ENCODE results near the gene CDIP1.

Gene CDIP1

DNA sequence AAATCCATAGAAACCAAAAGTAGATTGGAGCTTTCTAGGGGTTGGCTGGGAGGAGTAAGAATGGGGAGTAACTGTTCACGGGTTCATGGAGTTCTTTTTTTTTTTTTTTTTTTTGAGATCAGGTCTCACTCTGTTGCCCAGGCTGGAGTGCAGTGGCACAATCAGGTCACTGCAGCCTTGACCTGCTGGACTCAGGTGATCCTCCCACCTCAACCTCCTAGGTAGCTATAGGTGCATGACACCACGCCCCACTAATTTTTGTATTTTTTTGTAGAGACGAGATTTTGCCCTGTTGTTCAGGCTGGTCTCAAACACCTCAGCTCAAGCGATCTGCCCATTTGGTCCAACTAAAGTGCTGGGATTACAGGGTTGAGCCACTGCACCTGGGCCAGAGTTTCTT is 65.7 kb downstream of the CDIP1 start:
- DNase-seq (ENCODE audit: low read depth, low spot score): no peak
- Histone ChIP-seq H3K4me3 (ENCODE audit: insufficient read length, low read depth) (no peak overlapping the region), H3K9me3 (ENCODE audit: insufficient read depth, low read length) (peaks cover 10% of the 10 kb centered on the region; the same call in 1 of the 2 replicates), H3K9ac (ENCODE audit: insufficient read length, low read depth) (no peak overlapping the region), H3K27me3 (ENCODE audit: insufficient read depth, insufficient read length) (no peaks in the 10 kb centered on the region), H3K4me1 (ENCODE audit: insufficient read depth, insufficient read length) (no peaks in the 10 kb centered on the region), H3K36me3 (ENCODE audit: insufficient read depth, insufficient read length, low read length) (peaks cover 18% of the 10 kb centered on the region)
- no peak for TF ChIP-seq SUZ12 (IDR thresholded peaks at IDR 0.05; ENCODE audit: extremely low read depth, insufficient read depth, insufficient read length)

GRCh38 chr16:4471869-4472268 is 66.7 kb downstream of the CDIP1 start:
- peaks cover 10% of the 10 kb centered on the region; the same call in 1 of the 2 replicates for H3K9me3 ChIP-seq (ENCODE audit: insufficient read depth, low read length)
- no peak overlapping the region for H3K4me3 ChIP-seq (ENCODE audit: insufficient read length, low read depth)
- no peaks in the 10 kb centered on the region for H3K4me1 ChIP-seq (ENCODE audit: insufficient read depth, insufficient read length)
- H3K27me3 ChIP-seq (ENCODE audit: insufficient read depth, insufficient read length): no peaks in the 10 kb centered on the region
- no peak overlapping the region for H3K9ac ChIP-seq (ENCODE audit: insufficient read length, low read depth)
- peaks cover 27% of the 10 kb centered on the region for H3K36me3 ChIP-seq (ENCODE audit: insufficient read depth, insufficient read length, low read length)
- no peak for TF ChIP-seq ZNF274 (IDR thresholded peaks at IDR 0.05; ENCODE audit: low read depth, low read length)
- no peak for TF ChIP-seq SUZ12 (IDR thresholded peaks at IDR 0.05; ENCODE audit: extremely low read depth, insufficient read depth, insufficient read length)
- no peak for TF ChIP-seq YY1 (IDR thresholded peaks at IDR 0.05; ENCODE audit: insufficient read depth, insufficient read length)
- DNase-seq (ENCODE audit: low read depth, low spot score): no peak

DNA sequence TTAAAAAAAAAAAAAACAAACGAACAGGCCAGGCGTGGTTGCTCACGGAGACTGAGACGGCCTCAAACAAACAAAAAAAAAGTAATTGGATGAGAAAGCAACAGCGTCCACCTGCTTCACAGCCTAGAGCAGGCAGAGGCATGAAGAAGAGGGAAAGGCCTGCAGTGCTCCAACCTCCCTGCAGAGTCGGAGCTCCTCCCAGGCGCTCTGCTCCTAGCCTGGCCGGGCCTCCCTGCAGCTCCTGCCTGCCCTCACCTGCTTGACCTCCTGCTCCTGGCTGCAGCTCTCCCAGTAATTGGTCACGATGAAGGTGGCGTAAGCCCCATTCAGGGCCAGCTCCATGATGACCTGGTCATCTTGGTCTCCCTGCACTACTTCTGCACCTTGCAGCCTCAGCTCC is 69.6 kb downstream of the CDIP1 start:
- H3K9ac ChIP-seq (ENCODE audit: insufficient read length, low read depth): no peak overlapping the region
- no peaks in the 10 kb centered on the region for H3K27me3 ChIP-seq (ENCODE audit: insufficient read depth, insufficient read length)
- H3K4me3 ChIP-seq (ENCODE audit: insufficient read length, low read depth): no peak overlapping the region
- no peaks in the 10 kb centered on the region for H3K4me1 ChIP-seq (ENCODE audit: insufficient read depth, insufficient read length)
- TF ChIP-seq SUZ12 (IDR thresholded peaks at IDR 0.05; ENCODE audit: extremely low read depth, insufficient read depth, insufficient read length): no peak
- no peak for TF ChIP-seq YY1 (IDR thresholded peaks at IDR 0.05; ENCODE audit: insufficient read depth, insufficient read length)
- TF ChIP-seq ZNF274 (IDR thresholded peaks at IDR 0.05; ENCODE audit: low read depth, low read length): no peak
- no peak for DNase-seq (ENCODE audit: low read depth, low spot score)
- H3K9me3 ChIP-seq (ENCODE audit: insufficient read depth, low read length): no peaks in the 10 kb centered on the region
- peaks cover 52% of the 10 kb centered on the region for H3K36me3 ChIP-seq (ENCODE audit: insufficient read depth, insufficient read length, low read length)

DNA sequence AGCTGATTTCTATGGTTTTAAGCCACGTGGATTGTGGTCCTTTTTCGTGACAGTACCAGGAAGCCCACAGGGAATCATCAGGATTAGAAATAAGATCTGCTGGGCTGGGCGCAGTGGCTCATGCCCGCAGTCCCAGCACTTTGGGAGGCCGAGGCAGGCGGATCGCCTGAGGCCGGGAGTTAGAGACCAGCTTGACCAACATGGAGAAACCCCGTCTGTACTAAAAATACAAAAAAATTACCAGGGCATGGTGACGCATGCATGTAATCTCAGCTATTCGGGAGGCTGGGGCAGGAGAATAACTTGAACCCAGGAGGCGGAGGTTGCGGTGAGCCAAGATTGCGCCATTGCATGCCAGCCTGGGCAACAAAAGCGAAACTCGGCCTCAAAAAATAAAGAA is 70.7 kb downstream of the CDIP1 start:
- Histone ChIP-seq H3K4me1 (ENCODE audit: insufficient read depth, insufficient read length) (peaks cover 4% of the 10 kb centered on the region), H3K27me3 (ENCODE audit: insufficient read depth, insufficient read length) (no peaks in the 10 kb centered on the region), H3K9me3 (ENCODE audit: insufficient read depth, low read length) (no peaks in the 10 kb centered on the region), H3K4me3 (ENCODE audit: insufficient read length, low read depth) (no peak overlapping the region), H3K9ac (ENCODE audit: insufficient read length, low read depth) (no peak overlapping the region), H3K36me3 (ENCODE audit: insufficient read depth, insufficient read length, low read length) (peaks cover 62% of the 10 kb centered on the region)
- DNase-seq (ENCODE audit: low read depth, low spot score): no peak
- TF ChIP-seq ZNF274 (IDR thresholded peaks at IDR 0.05; ENCODE audit: low read depth, low read length) (no peak), SUZ12 (IDR thresholded peaks at IDR 0.05; ENCODE audit: extremely low read depth, insufficient read depth, insufficient read length) (no peak), YY1 (IDR thresholded peaks at IDR 0.05; ENCODE audit: insufficient read depth, insufficient read length) (no peak)

- H3K27me3 ChIP-seq (ENCODE audit: insufficient read depth, insufficient read length): no peaks in the 10 kb centered on the region
- no peak overlapping the region for H3K9ac ChIP-seq (ENCODE audit: insufficient read length, low read depth)
- DNase-seq (ENCODE audit: low read depth, low spot score): no peak
- H3K9me3 ChIP-seq (ENCODE audit: insufficient read depth, low read length): no peaks in the 10 kb centered on the region
- peaks cover 73% of the 10 kb centered on the region for H3K36me3 ChIP-seq (ENCODE audit: insufficient read depth, insufficient read length, low read length)
- TF ChIP-seq YY1 (IDR thresholded peaks at IDR 0.05; ENCODE audit: insufficient read depth, insufficient read length) (no peak), SUZ12 (IDR thresholded peaks at IDR 0.05; ENCODE audit: extremely low read depth, insufficient read depth, insufficient read length) (no peak), ZNF274 (IDR thresholded peaks at IDR 0.05; ENCODE audit: low read depth, low read length) (no peak)
- peaks cover 6% of the 10 kb centered on the region for H3K4me1 ChIP-seq (ENCODE audit: insufficient read depth, insufficient read length)
- no peak overlapping the region for H3K4me3 ChIP-seq (ENCODE audit: insufficient read length, low read depth)
Observed at GRCh38 chr16:4465977-4466779, 72.4 kb downstream of the CDIP1 start.

DNA sequence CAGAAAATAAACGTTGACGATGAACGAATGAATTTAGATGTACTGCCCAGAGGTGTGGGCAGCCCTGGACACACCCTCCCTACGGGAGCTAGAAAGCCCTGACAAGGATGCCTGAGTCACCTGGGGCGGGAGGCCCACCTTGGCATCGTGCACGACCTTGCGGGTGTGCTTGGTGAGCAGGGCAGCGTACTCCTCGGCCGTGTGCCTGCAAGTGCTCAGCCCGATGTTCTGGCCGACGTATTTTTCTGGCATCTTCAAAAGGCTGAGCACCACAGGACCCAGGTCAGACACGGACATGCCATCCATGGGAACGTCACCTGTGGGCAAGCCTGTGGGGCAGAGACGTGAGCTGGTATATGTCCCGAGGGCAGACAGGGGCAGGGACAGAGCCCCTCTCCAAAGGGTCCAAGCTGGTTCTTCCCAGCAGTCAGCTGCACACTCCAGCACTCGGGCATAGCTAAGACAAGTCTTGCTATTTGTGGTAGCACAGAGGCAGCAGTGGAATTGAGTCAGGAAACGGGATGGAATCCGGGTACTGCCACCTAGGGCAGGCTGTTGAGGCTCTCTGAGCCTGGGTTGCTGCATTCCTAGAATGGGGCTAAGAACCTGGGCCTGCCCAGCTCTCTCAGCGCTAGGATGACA is 74.9 kb downstream of the CDIP1 start:
- Histone ChIP-seq H3K27me3 (ENCODE audit: insufficient read depth, insufficient read length) (no peaks in the 10 kb centered on the region), H3K9ac (ENCODE audit: insufficient read length, low read depth) (peak overlapping the region; percentile 15), H3K4me3 (ENCODE audit: insufficient read length, low read depth) (no peak overlapping the region), H3K9me3 (ENCODE audit: insufficient read depth, low read length) (no peaks in the 10 kb centered on the region), H3K4me1 (ENCODE audit: insufficient read depth, insufficient read length) (peaks cover 10% of the 10 kb centered on the region), H3K36me3 (ENCODE audit: insufficient read depth, insufficient read length, low read length) (peaks cover 83% of the 10 kb centered on the region)
- DNase-seq (ENCODE audit: low read depth, low spot score): no peak
- no peak for TF ChIP-seq ZNF274 (IDR thresholded peaks at IDR 0.05; ENCODE audit: low read depth, low read length)
- TF ChIP-seq SUZ12 (IDR thresholded peaks at IDR 0.05; ENCODE audit: extremely low read depth, insufficient read depth, insufficient read length): no peak
- no peak for TF ChIP-seq YY1 (IDR thresholded peaks at IDR 0.05; ENCODE audit: insufficient read depth, insufficient read length)

DNA sequence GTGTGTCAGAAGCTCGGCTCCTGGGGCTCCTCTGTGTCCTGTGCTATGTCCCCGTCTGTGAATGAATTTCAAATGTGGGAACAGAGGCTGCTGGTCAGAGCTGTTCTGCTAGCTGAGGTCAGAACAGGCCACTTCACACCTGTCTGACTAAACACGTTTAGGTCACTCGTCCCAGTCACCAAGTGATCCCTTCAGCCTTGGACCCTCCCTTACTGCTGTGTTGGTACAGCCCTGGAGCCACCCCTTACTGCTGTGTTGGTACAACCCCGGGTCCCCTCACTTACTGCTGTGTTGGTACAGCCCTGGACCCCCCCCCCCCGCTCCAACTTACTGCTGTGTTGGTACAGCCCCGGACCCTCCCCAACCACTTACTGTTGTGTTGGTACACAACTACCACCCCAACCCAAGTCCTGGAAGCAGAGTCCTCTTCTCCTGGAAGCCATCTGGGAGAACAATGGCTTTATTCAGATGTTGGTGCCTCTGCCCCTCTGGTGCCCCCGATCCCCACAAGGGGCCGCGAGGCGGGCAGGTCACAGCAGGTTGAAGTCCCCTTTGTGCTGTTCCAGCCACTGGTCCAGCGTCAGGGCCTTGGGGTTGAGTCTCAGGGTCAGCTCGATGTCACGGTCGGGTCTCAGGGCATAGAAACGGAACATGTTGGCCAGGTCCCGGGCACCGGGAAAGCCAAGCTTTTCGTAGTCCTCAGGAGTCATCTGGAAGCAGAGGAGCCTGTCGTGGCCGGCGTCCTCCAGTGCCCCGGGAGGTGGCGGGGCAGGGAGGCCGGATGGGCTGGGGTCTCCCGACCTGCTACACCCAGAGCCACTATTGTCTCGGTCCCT is 77.1 kb downstream of the CDIP1 start:
- Histone ChIP-seq H3K9ac (ENCODE audit: insufficient read length, low read depth) (no peak overlapping the region), H3K4me3 (ENCODE audit: insufficient read length, low read depth) (no peak overlapping the region), H3K27me3 (ENCODE audit: insufficient read depth, insufficient read length) (no peaks in the 10 kb centered on the region), H3K4me1 (ENCODE audit: insufficient read depth, insufficient read length) (peaks cover 10% of the 10 kb centered on the region), H3K9me3 (ENCODE audit: insufficient read depth, low read length) (no peaks in the 10 kb centered on the region), H3K36me3 (ENCODE audit: insufficient read depth, insufficient read length, low read length) (peaks cover 82% of the 10 kb centered on the region)
- DNase-seq (ENCODE audit: low read depth, low spot score): no peak
- TF ChIP-seq SUZ12 (IDR thresholded peaks at IDR 0.05; ENCODE audit: extremely low read depth, insufficient read depth, insufficient read length) (no peak), YY1 (IDR thresholded peaks at IDR 0.05; ENCODE audit: insufficient read depth, insufficient read length) (no peak), ZNF274 (IDR thresholded peaks at IDR 0.05; ENCODE audit: low read depth, low read length) (no peak)
